Measurements from ENCODE around the gene TSPAN5. TPM values are rescaled to one million over a fixed set of nuclear protein-coding genes. Genes with fewer than 3 reads are reported as not detected.

The TSPAN5 gene
- total and polyA plus RNA-seq, 9 of the 15 experiments (the other 6 are each of a cell fraction or from before 2014, with no cell fraction given) = 0.58 to 6.6 (median 0.73) TPM

DNA sequence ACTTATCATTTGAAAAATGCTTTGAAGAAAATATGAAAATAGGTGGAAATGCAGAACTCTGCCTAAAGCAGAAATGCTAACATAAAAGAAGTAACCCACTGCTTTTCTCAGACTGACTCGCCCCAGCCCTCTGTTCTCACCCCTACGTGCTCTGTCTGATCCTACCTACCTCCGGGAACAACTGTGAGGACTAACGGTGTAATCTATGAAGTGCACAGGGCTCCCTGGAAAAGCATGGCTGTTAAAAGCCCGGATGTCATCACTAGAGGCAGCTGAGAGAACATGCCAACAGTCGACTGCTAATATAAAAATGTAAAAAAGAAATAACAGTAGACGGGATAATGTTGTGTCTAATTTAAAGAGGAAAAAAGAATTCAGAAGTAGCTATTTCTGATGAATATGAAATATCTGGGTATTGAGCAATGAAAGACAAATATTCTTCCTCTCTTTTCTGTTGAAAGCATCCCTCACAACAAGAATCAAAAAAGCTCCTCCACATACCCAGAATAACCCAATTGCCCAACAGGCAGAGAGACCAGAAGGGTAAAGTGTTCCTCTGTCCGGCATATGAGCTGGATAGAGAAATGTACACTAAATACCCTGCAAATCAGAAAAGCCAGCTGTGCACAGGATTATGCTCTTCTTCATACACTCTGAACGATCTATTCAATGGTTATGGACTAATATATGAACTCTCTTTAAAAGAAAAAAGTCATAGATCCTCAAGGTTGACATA lies 130.7 kb downstream of the TSPAN5 start:
- Histone ChIP-seq H2AFZ (ENCODE audit: low read depth, low read length) (no peak overlapping the region), H3K9ac (ENCODE audit: insufficient read depth in 1 of 2, low read depth in 2 of 2, low read length in 2 of 2) (no peak overlapping the region), H3K4me3 (no peak overlapping the region), H3K4me1 (replicated peaks in 1 of 2; ENCODE audit: control insufficient read depth in 2 of 2, insufficient read depth in 2 of 2, low read length in 2 of 2) (no peaks in the 10 kb centered on the region), H3K79me2 (ENCODE audit: control insufficient read depth, insufficient read depth, low read length) (no peaks in the 10 kb centered on the region), H3K27ac (ENCODE audit: extremely low read depth, low read depth, low read length) (no peak overlapping the region), H3K4me2 (ENCODE audit: insufficient read depth, low read length) (no peak overlapping the region), H3K36me3 (ENCODE audit: control insufficient read depth, insufficient read depth, low read length) (no peaks in the 10 kb centered on the region), H3K9me1 (ENCODE audit: control insufficient read depth, insufficient read depth, low read length) (no peaks in the 10 kb centered on the region), H3K9me3 (replicated peaks; ENCODE audit: control insufficient read depth, insufficient read depth, low read depth, low read length) (no peaks in the 10 kb centered on the region), H3K27me3 (ENCODE audit: control insufficient read depth in 2 of 2, insufficient read depth in 2 of 2, low read length in 2 of 2) (peaks cover 0 to 7% of the 10 kb centered on the region in 2 experiments; a peak in 2 of 5 replicates), H4K20me1 (replicated peaks; ENCODE audit: control insufficient read depth, insufficient read depth, low read length) (no peaks in the 10 kb centered on the region)
- ChIA-PET POLR2A (interaction anchor here (1.5 kb wide), 1 partner anchor 9 kb away, joined by 5 read pairs; no protein-coding TSS in a partner anchor), CTCF (ENCODE audit: low intra/inter-chr PET ratio) (no interaction called here)
- intact Hi-C loops (cut with micrococcal nuclease) (no loop called here), in situ Hi-C loops (cut with MboI) (no loop called here)
- ATAC-seq (no peak), FAIRE-seq (no peak), DNase-seq (ENCODE audit: extremely low read depth in 1 of 4, low spot score in 3 of 4) (no peak)
- WGBS (ENCODE audit: insufficient coverage, low coverage, missing lambda C conversion rate) = 7% methylated on average over 9 of the region's 9 CpGs
- TF ChIP-seq, protein P1, sequence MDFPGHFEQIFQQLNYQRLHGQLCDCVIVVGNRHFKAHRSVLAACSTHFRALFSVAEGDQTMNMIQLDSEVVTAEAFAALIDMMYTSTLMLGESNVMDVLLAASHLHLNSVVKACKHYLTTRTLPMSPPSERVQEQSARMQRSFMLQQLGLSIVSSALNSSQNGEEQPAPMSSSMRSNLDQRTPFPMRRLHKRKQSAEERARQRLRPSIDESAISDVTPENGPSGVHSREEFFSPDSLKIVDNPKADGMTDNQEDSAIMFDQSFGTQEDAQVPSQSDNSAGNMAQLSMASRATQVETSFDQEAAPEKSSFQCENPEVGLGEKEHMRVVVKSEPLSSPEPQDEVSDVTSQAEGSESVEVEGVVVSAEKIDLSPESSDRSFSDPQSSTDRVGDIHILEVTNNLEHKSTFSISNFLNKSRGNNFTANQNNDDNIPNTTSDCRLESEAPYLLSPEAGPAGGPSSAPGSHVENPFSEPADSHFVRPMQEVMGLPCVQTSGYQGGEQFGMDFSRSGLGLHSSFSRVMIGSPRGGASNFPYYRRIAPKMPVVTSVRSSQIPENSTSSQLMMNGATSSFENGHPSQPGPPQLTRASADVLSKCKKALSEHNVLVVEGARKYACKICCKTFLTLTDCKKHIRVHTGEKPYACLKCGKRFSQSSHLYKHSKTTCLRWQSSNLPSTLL (IDR thresholded peaks at IDR 0.05) = no peak
- TF ChIP-seq ZNF12 (CRISPR knock-in tag; IDR thresholded peaks at IDR 0.05) (peak; percentile 89), HDGF (IDR thresholded peaks at IDR 0.05) (no peak)
- BruUV-seq (replicated peaks) = no TSS peak

DNA sequence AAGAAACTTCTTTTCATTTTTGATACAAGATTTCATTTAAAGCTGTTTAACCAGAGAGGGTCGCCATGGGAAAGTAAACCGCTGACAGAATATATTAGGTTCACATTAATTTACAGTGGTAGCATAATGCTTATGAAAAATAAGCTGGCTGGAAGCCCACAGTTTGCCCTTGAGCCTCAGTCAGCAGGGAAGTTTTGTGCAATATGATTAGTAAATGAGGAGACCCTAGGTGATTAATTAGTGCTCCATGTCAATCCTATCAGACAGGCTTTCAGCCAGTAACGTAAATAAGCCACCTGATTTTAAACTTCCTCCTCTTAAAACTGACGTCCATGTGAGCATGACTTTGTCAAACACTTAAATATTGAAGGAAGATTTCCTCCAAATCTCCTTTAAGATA lies 134.2 kb downstream of the TSPAN5 start:
- no TSS peak for BruUV-seq (replicated peaks)
- no peaks in the 10 kb centered on the region for H3K9me3 ChIP-seq (replicated peaks; ENCODE audit: control insufficient read depth, insufficient read depth, low read depth, low read length)
- H4K20me1 ChIP-seq (replicated peaks; ENCODE audit: control insufficient read depth, insufficient read depth, low read length) = no peaks in the 10 kb centered on the region
- no peaks in the 10 kb centered on the region; a peak in 1 of 5 replicates for H3K4me1 ChIP-seq (replicated peaks in 1 of 2; ENCODE audit: control insufficient read depth in 2 of 2, insufficient read depth in 2 of 2, low read length in 2 of 2)
- intact Hi-C loops (cut with micrococcal nuclease) = no loop called here
- POLR2A ChIA-PET = no interaction called here
- no peaks in the 10 kb centered on the region for H3K27me3 ChIP-seq (ENCODE audit: control insufficient read depth in 2 of 2, insufficient read depth in 2 of 2, low read length in 2 of 2)
- ATAC-seq (no peak), FAIRE-seq (no peak), DNase-seq (ENCODE audit: extremely low read depth in 1 of 4, low spot score in 3 of 4) (no peak)
- H3K36me3 ChIP-seq (ENCODE audit: control insufficient read depth, insufficient read depth, low read length) = no peaks in the 10 kb centered on the region
- TF ChIP-seq TOE1 (IDR thresholded peaks at IDR 0.05; ENCODE audit: borderline replicate concordance) (no peak), TOE1 (CRISPR knock-in tag; IDR thresholded peaks at IDR 0.05; ENCODE audit: borderline replicate concordance, low read depth) (no peak), SIN3A (IDR thresholded peaks at IDR 0.05; ENCODE audit: borderline replicate concordance in 2 of 2, control insufficient read depth in 1 of 2, low read depth in 2 of 2, low read length in 2 of 2) (no peak), MEIS2 (IDR thresholded peaks at IDR 0.05; ENCODE audit: partially characterized antibody) (peak; percentile 45), ZNF354B (CRISPR knock-in tag; IDR thresholded peaks at IDR 0.05) (no peak)
- TF ChIP-seq, protein P2, sequence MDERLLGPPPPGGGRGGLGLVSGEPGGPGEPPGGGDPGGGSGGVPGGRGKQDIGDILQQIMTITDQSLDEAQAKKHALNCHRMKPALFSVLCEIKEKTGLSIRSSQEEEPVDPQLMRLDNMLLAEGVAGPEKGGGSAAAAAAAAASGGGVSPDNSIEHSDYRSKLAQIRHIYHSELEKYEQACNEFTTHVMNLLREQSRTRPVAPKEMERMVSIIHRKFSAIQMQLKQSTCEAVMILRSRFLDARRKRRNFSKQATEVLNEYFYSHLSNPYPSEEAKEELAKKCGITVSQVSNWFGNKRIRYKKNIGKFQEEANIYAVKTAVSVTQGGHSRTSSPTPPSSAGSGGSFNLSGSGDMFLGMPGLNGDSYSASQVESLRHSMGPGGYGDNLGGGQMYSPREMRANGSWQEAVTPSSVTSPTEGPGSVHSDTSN (CRISPR knock-in tag; IDR thresholded peaks at IDR 0.05; ENCODE audit: low read depth) = no peak
- TF ChIP-seq, protein P2 (tag; conservative IDR thresholded peaks at IDR 0.05; ENCODE audit: low read depth) = peak; percentile 68
- in situ Hi-C loops (cut with MboI) = no loop called here
- CTCF ChIA-PET (ENCODE audit: low intra/inter-chr PET ratio) = no interaction called here
- no peak overlapping the region for H3K27ac ChIP-seq (ENCODE audit: extremely low read depth, low read depth, low read length)
- no peaks in the 10 kb centered on the region for H3K79me2 ChIP-seq (ENCODE audit: control insufficient read depth, insufficient read depth, low read length)
- H3K9me1 ChIP-seq (ENCODE audit: control insufficient read depth, insufficient read depth, low read length) = no peaks in the 10 kb centered on the region
- H2AFZ ChIP-seq (ENCODE audit: low read depth, low read length) = no peak overlapping the region
- WGBS (ENCODE audit: insufficient coverage, low coverage, missing lambda C conversion rate) = 7% methylated on average over 4 of the region's 4 CpGs
- H3K9ac ChIP-seq (ENCODE audit: insufficient read depth in 1 of 2, low read depth in 2 of 2, low read length in 2 of 2) = no peak overlapping the region
- no peak overlapping the region for H3K4me3 ChIP-seq
- no peak overlapping the region for H3K4me2 ChIP-seq (ENCODE audit: insufficient read depth, low read length)

All from K562 (cell line).